Measurements from ENCODE around the gene FOXJ3.

The FOXJ3 gene

GRCh38 chr1:42144711-42145388, 190.2 kb downstream of the FOXJ3 start:
- no peak for DNase-seq (ENCODE audit: low read depth in 2 of 2)

- DNase-seq (ENCODE audit: low read depth in 2 of 2): no peak
Observed at GRCh38 chr1:42143896-42144710, 190.9 kb downstream of the FOXJ3 start.

GRCh38 chr1:42142894-42143675, 191.9 kb downstream of the FOXJ3 start:
- no peak for DNase-seq (ENCODE audit: low read depth in 2 of 2)

- DNase-seq (ENCODE audit: low read depth in 2 of 2): no peak
Observed at GRCh38 chr1:42141978-42142377, 193.1 kb downstream of the FOXJ3 start.

GRCh38 chr1:42140191-42140590, 194.8 kb downstream of the FOXJ3 start:
- DNase-seq (ENCODE audit: low read depth in 2 of 2): no peak

GRCh38 chr1:42139444-42139843, 195.6 kb downstream of the FOXJ3 start:
- DNase-seq (ENCODE audit: low read depth in 2 of 2): no peak

GRCh38 chr1:42138586-42138985, 196.4 kb downstream of the FOXJ3 start:
- DNase-seq (ENCODE audit: low read depth in 2 of 2): no peak

- DNase-seq (ENCODE audit: low read depth in 2 of 2): no peak
Observed at GRCh38 chr1:42137766-42138165, 197.3 kb downstream of the FOXJ3 start.

- DNase-seq (ENCODE audit: low read depth in 2 of 2): no peak
Observed at GRCh38 chr1:42136466-42136865, 198.6 kb downstream of the FOXJ3 start.

GRCh38 chr1:42135426-42135825, 199.6 kb downstream of the FOXJ3 start:
- no peak for DNase-seq (ENCODE audit: low read depth in 2 of 2)

GRCh38 chr1:42133809-42134526, 201.1 kb downstream of the FOXJ3 start:
- no peak for DNase-seq (ENCODE audit: low read depth in 2 of 2)

GRCh38 chr1:42133390-42133789, 201.6 kb downstream of the FOXJ3 start:
- no peak for DNase-seq (ENCODE audit: low read depth in 2 of 2)

GRCh38 chr1:42130061-42130660, 204.9 kb downstream of the FOXJ3 start:
- no peak for DNase-seq (ENCODE audit: low read depth in 2 of 2)

GRCh38 chr1:42128964-42129363, 206.1 kb downstream of the FOXJ3 start:
- no peak for DNase-seq (ENCODE audit: low read depth in 2 of 2)

GRCh38 chr1:42128499-42128898, 206.5 kb downstream of the FOXJ3 start:
- no peak for DNase-seq (ENCODE audit: low read depth in 2 of 2)

GRCh38 chr1:42127767-42128166, 207.3 kb downstream of the FOXJ3 start:
- DNase-seq (ENCODE audit: low read depth in 2 of 2): no peak
